GM19023 (cell line): ENCODE data around the gene RAB32.

Experiments
- ATAC-seq: cut with Tn5 transposase; IDR thresholded peaks from one replicate; pipeline ENCODE4 v1.9.1; 2021; ENCODE audit warnings: mild to moderate bottlenecking, moderate library complexity; ENCODE audit not compliant: unreplicated experiment

Gene RAB32

GRCh38 chr6:146581968-146582367, 38.3 kb downstream of the RAB32 start:
- ATAC-seq = no peak

GRCh38 chr6:146582857-146583256, 39.2 kb downstream of the RAB32 start:
- no peak for ATAC-seq

GRCh38 chr6:146583966-146584365, 40.3 kb downstream of the RAB32 start:
- ATAC-seq = no peak

GRCh38 chr6:146587459-146587858, 43.8 kb downstream of the RAB32 start:
- ATAC-seq = no peak

- no peak for ATAC-seq
Measured at GRCh38 chr6:146590492-146590891, 46.9 kb downstream of the RAB32 start.

- ATAC-seq = no peak
Measured at GRCh38 chr6:146592451-146592850, 48.8 kb downstream of the RAB32 start.

- no peak for ATAC-seq
Measured at GRCh38 chr6:146593986-146594385, 50.4 kb downstream of the RAB32 start.

- no peak for ATAC-seq
Measured at GRCh38 chr6:146594495-146594894, 50.9 kb downstream of the RAB32 start.

- ATAC-seq = no peak
Measured at GRCh38 chr6:146595972-146596731, 52.5 kb downstream of the RAB32 start.

GRCh38 chr6:146598772-146599405, 55.3 kb downstream of the RAB32 start, which contains the start of gene ADGB:
ADGB (plus strand) TSS chr6:146598972; CDS start chr6:146599041, 69 bp downstream.
- ATAC-seq = no peak

GRCh38 chr6:146601352-146601751, 57.7 kb downstream of the RAB32 start:
- no peak for ATAC-seq

GRCh38 chr6:146602526-146602925, 58.9 kb downstream of the RAB32 start:
- ATAC-seq = no peak
